HCT116 (cell line): Measurements from ENCODE around the gene AXIN1.

Experiments used
- EGR1 ChIP-seq: IDR thresholded peaks from 2 replicates; pipeline ENCODE4 v1.6.1; 2012; ENCODE audit warnings: low read depth
- EZH2 ChIP-seq: fragments of 200-600 bp; sonication (generic); IDR thresholded peaks from 2 replicates; pipeline ENCODE4 v1.6.1; 2017; ENCODE audit warnings: antibody characterized with exemption, mixed run types

DNA sequence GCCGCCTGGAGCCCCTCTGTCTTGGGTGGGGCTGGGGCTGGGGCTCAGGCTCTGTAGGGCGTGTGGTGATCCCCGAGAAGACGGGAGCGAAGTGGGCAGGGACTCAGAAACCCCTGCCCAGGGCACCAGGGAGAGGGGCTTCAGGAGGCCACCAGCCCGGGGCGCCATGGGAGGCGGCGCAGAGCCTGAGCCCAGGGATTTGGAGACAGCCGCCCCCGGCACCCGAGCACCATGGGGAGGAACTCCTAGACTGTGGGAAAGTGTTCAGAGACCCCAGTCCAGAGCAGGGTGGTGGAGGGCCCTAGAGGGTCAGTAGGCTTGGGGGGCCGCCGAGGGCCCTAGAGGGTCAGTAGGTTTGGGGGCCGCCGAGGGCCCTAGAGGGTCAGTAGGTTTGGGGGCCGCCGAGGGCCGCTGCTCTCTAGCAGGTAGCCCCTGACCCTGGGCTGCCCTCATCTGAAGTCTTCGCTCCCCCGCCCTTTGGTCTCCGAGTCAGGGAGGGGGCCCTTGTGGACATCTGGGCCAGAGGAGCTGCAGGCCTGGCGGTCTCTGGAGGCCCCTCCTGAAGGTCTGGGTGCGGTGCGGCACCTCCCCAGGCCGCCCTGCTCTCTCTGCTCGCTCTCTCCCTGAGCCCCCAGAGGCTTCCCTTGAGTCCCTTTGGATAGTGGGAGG lies 71.4 kb downstream of the AXIN1 start:
- no peak for TF ChIP-seq EZH2
- TF ChIP-seq EGR1 = no peak
